ENCODE data around the gene METTL21C.

Gene METTL21C

DNA sequence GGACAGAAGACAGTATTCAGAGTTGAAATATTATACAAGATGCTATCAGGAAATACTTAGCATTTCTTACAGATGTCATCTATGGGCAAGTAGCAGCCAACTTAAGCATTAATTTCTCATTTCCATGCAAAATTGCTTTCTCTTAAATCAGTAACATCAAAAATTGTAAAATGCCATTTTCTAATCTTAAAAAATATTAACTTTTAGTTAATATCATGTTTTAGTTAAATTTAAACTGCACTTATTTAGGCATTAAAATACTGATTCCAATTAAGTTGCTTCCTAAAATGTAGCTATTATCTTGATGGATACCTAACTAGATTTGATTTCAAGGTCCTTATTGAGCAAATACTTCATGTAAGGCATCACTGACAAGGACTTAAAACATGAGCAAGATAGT, 27.8 kb downstream of the METTL21C start:
- DNase-seq (ENCODE audit: low spot score) = no peak

DNA sequence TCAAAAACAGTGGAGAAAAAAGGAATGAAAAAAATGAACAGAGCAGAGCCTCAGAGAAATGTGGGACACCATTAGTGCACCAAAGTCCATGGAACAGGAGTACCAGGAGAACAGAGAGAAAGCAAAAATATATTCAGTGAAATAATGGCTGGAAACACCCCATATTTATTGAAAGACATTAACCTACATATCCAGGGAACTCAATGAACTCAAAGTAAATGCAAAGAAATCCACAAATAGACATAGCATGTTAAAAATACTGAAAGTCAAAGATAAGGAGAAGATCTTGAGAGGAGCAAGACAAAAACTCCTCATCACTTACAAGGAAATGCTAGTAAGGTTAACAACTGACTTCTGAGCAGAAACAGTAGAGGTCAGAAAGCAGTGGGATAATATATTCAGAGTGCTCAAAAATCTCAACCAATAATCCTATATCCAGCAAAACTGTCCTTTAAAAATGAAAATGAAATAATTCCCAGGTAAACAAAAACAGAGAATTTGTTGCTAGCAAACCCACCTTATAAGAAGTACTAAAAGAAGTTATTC, 35.6 kb downstream of the METTL21C start:
- DNase-seq (ENCODE audit: low spot score) = no peak

DNA sequence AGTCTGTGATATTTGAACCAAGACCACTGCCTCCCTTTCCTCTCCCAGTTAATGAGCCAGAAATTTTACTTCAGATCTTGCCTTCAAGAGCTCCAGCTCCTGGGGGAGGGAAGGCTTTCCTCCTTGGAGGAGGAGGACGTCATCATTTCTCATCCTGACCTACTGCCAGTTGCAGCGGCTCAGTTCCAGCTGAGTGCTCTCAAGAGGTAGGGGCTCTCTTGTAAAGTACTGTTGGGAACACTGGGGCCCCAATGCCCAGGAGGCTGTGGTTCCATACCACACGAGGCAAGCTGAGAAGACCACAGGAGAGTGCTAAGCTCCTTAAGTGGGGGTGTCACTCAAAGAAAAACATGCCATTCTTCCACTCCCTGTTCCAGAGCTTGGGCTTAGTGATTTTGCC, 36.2 kb downstream of the METTL21C start:
- DNase-seq (ENCODE audit: low spot score) = no peak

GRCh38 chr13:102657630-102658029, 37.2 kb downstream of the METTL21C start:
- no peak for DNase-seq (ENCODE audit: low spot score)

GRCh38 chr13:102654756-102655155, 40.1 kb downstream of the METTL21C start:
- DNase-seq (ENCODE audit: low spot score) = no peak

DNA sequence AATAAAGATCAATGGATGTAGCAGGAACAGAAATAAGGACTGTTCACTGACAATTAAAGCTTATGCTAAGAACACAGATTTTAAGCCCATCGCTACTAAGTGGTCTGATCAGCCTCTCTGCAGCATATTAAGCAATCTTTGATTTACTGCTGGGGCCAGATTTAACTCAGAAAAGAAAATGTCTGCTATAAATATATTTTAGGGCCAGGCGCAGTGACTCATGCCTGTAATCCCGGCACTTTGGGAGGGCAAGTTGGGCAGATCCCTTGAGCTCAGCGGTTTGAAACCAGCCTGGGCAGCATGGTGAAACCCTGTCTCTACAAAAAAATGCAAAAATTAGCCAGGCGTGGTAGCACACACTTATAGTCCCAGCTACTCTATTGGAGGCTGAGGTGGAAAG, 43.0 kb downstream of the METTL21C start:
- DNase-seq (ENCODE audit: low spot score) = no peak

DNA sequence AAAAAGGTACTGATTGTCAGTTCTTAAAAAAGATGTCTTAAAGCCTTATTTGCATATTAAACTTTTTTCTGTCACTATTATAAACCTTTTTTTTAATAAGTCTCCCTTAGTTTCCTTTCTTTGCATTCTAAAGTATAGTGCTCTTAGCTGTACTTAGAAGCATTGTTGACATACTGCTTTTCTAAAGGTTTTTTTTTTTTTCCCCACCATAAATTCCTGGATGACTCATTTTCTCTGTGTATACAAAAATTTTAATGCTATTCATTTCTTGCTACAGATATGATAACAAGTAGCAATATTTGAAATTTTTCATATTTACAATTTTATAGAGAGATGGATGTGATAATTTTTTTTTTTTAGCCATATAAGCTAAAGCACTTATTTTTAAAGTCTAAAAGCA, 43.5 kb downstream of the METTL21C start:
- no peak for DNase-seq (ENCODE audit: low spot score)

DNA sequence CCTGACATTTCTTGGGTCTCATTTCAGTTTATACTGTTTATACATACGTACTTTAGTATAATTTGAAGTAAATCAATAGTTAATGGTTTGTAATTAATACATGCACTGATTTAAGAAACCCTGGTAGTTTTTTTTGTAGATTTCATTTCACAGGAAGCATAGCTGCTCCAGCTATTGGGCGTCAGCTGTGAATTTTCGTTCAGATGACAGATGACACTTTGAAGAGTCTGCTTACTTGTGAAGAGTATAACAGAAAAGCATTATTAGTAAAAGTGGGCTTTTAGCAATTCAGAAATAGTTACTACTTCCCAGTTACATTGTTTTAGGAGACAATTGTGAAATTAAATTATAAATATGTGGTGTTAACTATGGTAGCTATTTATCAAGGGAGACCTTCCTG, 44.4 kb downstream of the METTL21C start:
- no peak for DNase-seq (ENCODE audit: low spot score)

DNA sequence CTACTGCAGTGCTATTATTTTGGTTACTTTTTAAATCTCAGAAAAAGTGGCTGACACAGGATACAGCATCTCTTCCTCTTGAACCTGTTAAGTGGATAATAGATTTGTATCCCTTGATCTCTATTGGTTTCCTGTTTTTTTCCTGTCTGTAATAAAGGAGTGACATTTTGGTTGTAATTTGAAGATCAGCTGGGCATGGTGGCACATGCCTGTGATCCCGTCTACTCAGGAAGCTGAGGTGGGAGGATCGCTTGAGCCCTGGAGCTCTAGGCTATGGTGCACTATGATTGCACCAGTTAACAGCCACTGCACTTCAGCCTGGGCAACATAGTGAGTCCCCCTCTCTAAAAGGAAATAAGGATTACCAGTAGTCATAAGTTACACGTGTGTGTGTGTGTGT, 46.8 kb downstream of the METTL21C start:
- DNase-seq (ENCODE audit: low spot score) = no peak

DNA sequence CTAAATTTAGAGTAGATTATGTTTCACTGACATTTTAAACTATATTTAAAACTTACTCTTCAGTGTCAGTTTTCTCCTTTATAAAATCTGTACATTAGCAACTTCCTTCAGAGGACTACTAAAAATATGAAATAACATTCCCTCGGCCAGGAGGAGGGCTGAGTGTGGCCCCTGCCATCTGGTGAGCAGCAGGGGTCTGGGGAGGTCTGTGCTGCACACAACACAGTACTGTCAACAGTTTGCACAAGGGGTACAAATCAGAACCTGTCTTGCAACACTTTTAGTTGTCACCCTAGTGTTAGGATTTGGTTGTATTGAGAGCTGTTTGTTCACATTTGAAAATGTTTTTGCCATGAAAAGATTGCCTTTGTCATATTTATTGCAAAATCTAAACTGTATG, 49.1 kb downstream of the METTL21C start:
- no peak for DNase-seq (ENCODE audit: low spot score)

GRCh38 chr13:102643656-102644055, 51.2 kb downstream of the METTL21C start:
- DNase-seq (ENCODE audit: low spot score) = no peak

DNA sequence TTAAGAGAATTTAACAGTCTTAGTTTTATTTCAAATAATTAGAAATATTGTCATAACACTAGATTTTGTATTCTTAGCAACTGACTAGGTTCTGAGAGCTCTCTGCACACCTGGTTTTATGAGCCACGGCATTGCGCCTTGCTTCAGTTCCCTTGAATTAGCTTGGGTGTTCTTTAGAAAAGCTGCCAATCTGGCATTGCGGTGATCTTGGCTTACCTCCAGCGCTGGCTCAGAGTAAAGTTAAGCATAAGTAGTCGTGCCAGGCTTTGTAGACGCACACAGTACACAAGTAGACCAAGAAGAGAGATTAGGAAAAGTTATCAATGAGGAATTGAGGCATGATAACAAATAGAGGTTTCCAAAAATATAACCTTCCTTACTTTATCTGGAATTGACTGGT, 52.4 kb downstream of the METTL21C start:
- DNase-seq (ENCODE audit: low spot score) = no peak

DNA sequence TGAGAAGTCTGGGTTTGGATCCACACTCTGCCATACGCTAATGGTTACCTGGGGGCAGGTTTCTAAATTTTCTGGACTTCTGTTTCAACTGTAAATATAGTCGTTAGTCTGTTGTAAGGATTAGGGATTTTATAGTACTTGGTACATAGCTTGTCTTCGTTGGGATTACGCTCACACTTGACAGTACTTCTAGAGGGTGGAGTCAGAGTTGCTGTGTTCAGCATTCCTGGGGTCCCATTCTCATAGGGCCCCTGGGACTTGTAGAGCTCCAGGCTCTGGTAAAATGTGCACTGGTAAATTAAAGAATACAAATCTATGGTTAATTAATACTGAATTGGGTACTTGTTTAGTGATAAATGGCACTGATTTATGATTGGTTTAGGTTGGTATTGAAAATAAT, 52.8 kb downstream of the METTL21C start:
- DNase-seq (ENCODE audit: low spot score) = no peak

DNA sequence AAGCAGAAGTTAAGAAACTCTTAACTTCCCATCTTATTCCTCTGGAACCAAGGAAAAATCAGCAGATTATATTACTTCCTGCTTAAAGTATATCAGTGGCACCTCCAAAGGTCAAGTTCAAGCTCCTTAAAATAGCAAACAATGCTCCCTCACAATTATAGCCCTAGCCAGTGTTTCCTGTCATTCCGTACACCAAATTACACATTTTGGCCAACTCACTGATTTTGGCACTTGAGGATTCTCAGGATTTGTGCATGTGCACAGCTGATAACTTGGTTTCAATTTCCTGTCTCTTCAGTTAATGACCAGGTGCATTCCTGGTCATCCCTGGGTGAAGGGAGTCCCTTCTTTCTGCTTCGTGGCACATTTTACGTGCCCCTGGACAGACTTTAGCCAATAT, 56.1 kb downstream of the METTL21C start:
- DNase-seq (ENCODE audit: low spot score) = no peak
